ENCODE results near the gene CHCHD4.
"Not testable (repeated sequence)": the region's sequence is repeated elsewhere in the genome, so short reads cannot be mapped to it uniquely, and the experiment has no call there.

CHCHD4 gene

GRCh38 chr3:14123308-14124222 lies 1.1 kb downstream of the CHCHD4 start:
- Histone ChIP-seq H3K9me3 (ENCODE audit: control insufficient read depth in 5 of 5, low read length in 5 of 5) (no peaks in the 10 kb centered on the region), H3K36me3 (ENCODE audit: control insufficient read depth in 5 of 5, insufficient read depth in 5 of 5, low read length in 5 of 5) (peaks cover 0 to 28% (median 17%) of the 10 kb centered on the region in 5 donors), H3K27ac (ENCODE audit: low read depth, low read length) (peak overlapping the region; percentile 95)

GRCh38 chr3:14122301-14122700 lies 2.4 kb downstream of the CHCHD4 start:
- Histone ChIP-seq H3K36me3 (ENCODE audit: control insufficient read depth in 5 of 5, insufficient read depth in 5 of 5, low read length in 5 of 5) (peaks cover 0 to 16% (median 6%) of the 10 kb centered on the region in 5 donors), H3K4me1 (ENCODE audit: control insufficient read depth in 5 of 5, insufficient read depth in 5 of 5, low read length in 5 of 5) (peaks cover 12 to 47% (median 35%) of the 10 kb centered on the region in 5 donors), H3K9me3 (ENCODE audit: control insufficient read depth in 5 of 5, low read length in 5 of 5) (no peaks in the 10 kb centered on the region), H3K27ac (ENCODE audit: low read depth, low read length) (no peak overlapping the region), H3K9ac (ENCODE audit: low read length in 5 of 5) (peak overlapping the region in 1 of 5 donors; percentile 1), H3K27me3 (ENCODE audit: control insufficient read depth in 5 of 5, insufficient read depth in 4 of 5, low read length in 5 of 5) (no peaks in the 10 kb centered on the region), H3K4me3 (ENCODE audit: low read depth in 1 of 5, low read length in 5 of 5) (no peak overlapping the region)

More at GRCh38 chr3:14123308-14124222, 1.1 kb downstream of the CHCHD4 start:
- H3K27me3 ChIP-seq (ENCODE audit: control insufficient read depth in 5 of 5, insufficient read depth in 4 of 5, low read length in 5 of 5) = no peaks in the 10 kb centered on the region
- peak overlapping the region; percentile 79 to 96 (median 90) for H3K9ac ChIP-seq (ENCODE audit: low read length in 5 of 5)
- peak overlapping the region; percentile 93 to 97 (median 96) for H3K4me3 ChIP-seq (ENCODE audit: low read depth in 1 of 5, low read length in 5 of 5)
- peaks cover 12 to 54% (median 38%) of the 10 kb centered on the region in 5 donors for H3K4me1 ChIP-seq (ENCODE audit: control insufficient read depth in 5 of 5, insufficient read depth in 5 of 5, low read length in 5 of 5)

- Histone ChIP-seq H3K9ac (ENCODE audit: low read length in 5 of 5) (peak overlapping the region in 1 of 5 donors; percentile 1), H3K4me1 (ENCODE audit: control insufficient read depth in 5 of 5, insufficient read depth in 5 of 5, low read length in 5 of 5) (peaks cover 11 to 43% (median 30%) of the 10 kb centered on the region in 5 donors), H3K4me3 (ENCODE audit: low read depth in 1 of 5, low read length in 5 of 5) (no peak overlapping the region), H3K27ac (ENCODE audit: low read depth, low read length) (no peak overlapping the region), H3K36me3 (ENCODE audit: control insufficient read depth in 5 of 5, insufficient read depth in 5 of 5, low read length in 5 of 5) (peaks cover 0 to 16% (median 6%) of the 10 kb centered on the region in 5 donors), H3K27me3 (ENCODE audit: control insufficient read depth in 5 of 5, insufficient read depth in 4 of 5, low read length in 5 of 5) (no peaks in the 10 kb centered on the region), H3K9me3 (ENCODE audit: control insufficient read depth in 5 of 5, low read length in 5 of 5) (no peaks in the 10 kb centered on the region)
Measured at GRCh38 chr3:14121859-14122258, 2.8 kb downstream of the CHCHD4 start.

- H3K9me3 ChIP-seq (ENCODE audit: control insufficient read depth in 5 of 5, low read length in 5 of 5); H3K27ac ChIP-seq (ENCODE audit: low read depth, low read length); H3K27me3 ChIP-seq (ENCODE audit: control insufficient read depth in 5 of 5, insufficient read depth in 4 of 5, low read length in 5 of 5); H3K9ac ChIP-seq (ENCODE audit: low read length in 5 of 5); H3K4me3 ChIP-seq (ENCODE audit: low read depth in 1 of 5, low read length in 5 of 5): not testable (repeated sequence)
- Histone ChIP-seq H3K4me1 (ENCODE audit: control insufficient read depth in 5 of 5, insufficient read depth in 5 of 5, low read length in 5 of 5) (peaks cover 4 to 34% (median 21%) of the 10 kb centered on the region in 5 donors), H3K36me3 (ENCODE audit: control insufficient read depth in 5 of 5, insufficient read depth in 5 of 5, low read length in 5 of 5) (peaks cover 1 to 24% (median 10%) of the 10 kb centered on the region in 5 donors)
Measured at GRCh38 chr3:14120921-14121448, 3.7 kb downstream of the CHCHD4 start.

- Histone ChIP-seq H3K27me3 (ENCODE audit: control insufficient read depth in 5 of 5, insufficient read depth in 4 of 5, low read length in 5 of 5) (no peaks in the 10 kb centered on the region), H3K27ac (ENCODE audit: low read depth, low read length) (no peak overlapping the region), H3K36me3 (ENCODE audit: control insufficient read depth in 5 of 5, insufficient read depth in 5 of 5, low read length in 5 of 5) (peaks cover 8 to 31% (median 16%) of the 10 kb centered on the region in 5 donors), H3K9ac (ENCODE audit: low read length in 5 of 5) (peak overlapping the region in 1 of 5 donors; percentile 11), H3K4me3 (ENCODE audit: low read depth in 1 of 5, low read length in 5 of 5) (no peak overlapping the region), H3K4me1 (ENCODE audit: control insufficient read depth in 5 of 5, insufficient read depth in 5 of 5, low read length in 5 of 5) (peaks cover 3 to 27% (median 16%) of the 10 kb centered on the region in 5 donors), H3K9me3 (ENCODE audit: control insufficient read depth in 5 of 5, low read length in 5 of 5) (no peaks in the 10 kb centered on the region)
Measured at GRCh38 chr3:14120111-14120920, 4.4 kb downstream of the CHCHD4 start.

GRCh38 chr3:14119651-14120050 lies 5.0 kb downstream of the CHCHD4 start:
- Histone ChIP-seq H3K27me3 (ENCODE audit: control insufficient read depth in 5 of 5, insufficient read depth in 4 of 5, low read length in 5 of 5) (no peaks in the 10 kb centered on the region), H3K9me3 (ENCODE audit: control insufficient read depth in 5 of 5, low read length in 5 of 5) (no peaks in the 10 kb centered on the region), H3K27ac (ENCODE audit: low read depth, low read length) (no peak overlapping the region), H3K36me3 (ENCODE audit: control insufficient read depth in 5 of 5, insufficient read depth in 5 of 5, low read length in 5 of 5) (peaks cover 12 to 38% (median 23%) of the 10 kb centered on the region in 5 donors), H3K9ac (ENCODE audit: low read length in 5 of 5) (peak overlapping the region in 1 of 5 donors; percentile 11), H3K4me3 (ENCODE audit: low read depth in 1 of 5, low read length in 5 of 5) (no peak overlapping the region), H3K4me1 (ENCODE audit: control insufficient read depth in 5 of 5, insufficient read depth in 5 of 5, low read length in 5 of 5) (peaks cover 3 to 24% (median 16%) of the 10 kb centered on the region in 5 donors)

GRCh38 chr3:14118400-14119381 lies 6.0 kb downstream of the CHCHD4 start:
- H3K27me3 ChIP-seq (ENCODE audit: control insufficient read depth in 5 of 5, insufficient read depth in 4 of 5, low read length in 5 of 5) = no peaks in the 10 kb centered on the region
- H3K9me3 ChIP-seq (ENCODE audit: control insufficient read depth in 5 of 5, low read length in 5 of 5) = no peaks in the 10 kb centered on the region

GRCh38 chr3:14117468-14118399 lies 6.9 kb downstream of the CHCHD4 start:
- no peak overlapping the region for H3K4me3 ChIP-seq (ENCODE audit: low read depth in 1 of 5, low read length in 5 of 5)
- no peak overlapping the region for H3K9ac ChIP-seq (ENCODE audit: low read length in 5 of 5)
- H3K9me3 ChIP-seq (ENCODE audit: control insufficient read depth in 5 of 5, low read length in 5 of 5) = no peaks in the 10 kb centered on the region
- peaks cover 0 to 11% (median 7%) of the 10 kb centered on the region in 5 donors for H3K4me1 ChIP-seq (ENCODE audit: control insufficient read depth in 5 of 5, insufficient read depth in 5 of 5, low read length in 5 of 5)
- H3K27me3 ChIP-seq (ENCODE audit: control insufficient read depth in 5 of 5, insufficient read depth in 4 of 5, low read length in 5 of 5) = no peaks in the 10 kb centered on the region
- H3K36me3 ChIP-seq (ENCODE audit: control insufficient read depth in 5 of 5, insufficient read depth in 5 of 5, low read length in 5 of 5) = peaks cover 14 to 55% (median 41%) of the 10 kb centered on the region in 5 donors
- H3K27ac ChIP-seq (ENCODE audit: low read depth, low read length) = no peak overlapping the region

More at GRCh38 chr3:14118400-14119381, 6.0 kb downstream of the CHCHD4 start:
- no peak overlapping the region for H3K4me3 ChIP-seq (ENCODE audit: low read depth in 1 of 5, low read length in 5 of 5)
- H3K36me3 ChIP-seq (ENCODE audit: control insufficient read depth in 5 of 5, insufficient read depth in 5 of 5, low read length in 5 of 5) = peaks cover 12 to 47% (median 33%) of the 10 kb centered on the region in 5 donors
- no peak overlapping the region for H3K9ac ChIP-seq (ENCODE audit: low read length in 5 of 5)
- peaks cover 2 to 19% (median 12%) of the 10 kb centered on the region in 5 donors for H3K4me1 ChIP-seq (ENCODE audit: control insufficient read depth in 5 of 5, insufficient read depth in 5 of 5, low read length in 5 of 5)
- H3K27ac ChIP-seq (ENCODE audit: low read depth, low read length) = no peak overlapping the region
